Epithelial cell of proximal tubule (primary cell): Measurements from ENCODE around the gene SUN1. TPM values are rescaled to one million over a fixed set of nuclear protein-coding genes. Genes with fewer than 3 reads are reported as not detected.

ENCODE experiments used
- DNase-seq: peaks from one replicate; pipeline ENCODE4 v3.0.0-alpha.2; 2011; ENCODE audit warnings: low read depth
- H3K4me3 ChIP-seq: 2 replicates; pipeline ENCODE4 v1.5.1; 2011; ENCODE audit warnings: low read depth, mild to moderate bottlenecking, low read length
- CTCF ChIP-seq: conservative IDR thresholded peaks from 2 replicates; pipeline ENCODE4 v1.5.1; 2012; ENCODE audit warnings: low read depth, mild to moderate bottlenecking, low read length
- total RNA-seq: library from RNA; depleted of rRNA; stranded (reverse); fragments of >200 nt; gene quantifications from 2 replicates; pipeline ENCODE4 v1.2.3, GENCODE V29; 2015

The SUN1 gene
- total RNA-seq, 1 donor from 2014 or later = 270 TPM

GRCh38 chr7:887488-887820 lies 55.2 kb downstream of the SUN1 start:
- no peak for DNase-seq
- TF ChIP-seq CTCF = no peak
- no peak overlapping the region for H3K4me3 ChIP-seq

- TF ChIP-seq CTCF = no peak
- no peak for DNase-seq
- H3K4me3 ChIP-seq = no peak overlapping the region
These were observed 56.1 kb downstream of the SUN1 start for GRCh38 chr7:888081-889024.

- H3K4me3 ChIP-seq = no peak overlapping the region
- DNase-seq = no peak
These were observed 56.7 kb downstream of the SUN1 start for GRCh38 chr7:889025-889390.

GRCh38 chr7:889391-889790 lies 57.1 kb downstream of the SUN1 start:
- DNase-seq = no peak
- no peak overlapping the region for H3K4me3 ChIP-seq
- no peak for TF ChIP-seq CTCF

More at GRCh38 chr7:889025-889390, 56.7 kb downstream of the SUN1 start:
- no peak for TF ChIP-seq CTCF

- no peak for DNase-seq
- H3K4me3 ChIP-seq = no peak overlapping the region
- TF ChIP-seq CTCF = no peak
These were observed 58.6 kb downstream of the SUN1 start for GRCh38 chr7:890868-891267.

GRCh38 chr7:891291-891690 lies 59.0 kb downstream of the SUN1 start:
- no peak for DNase-seq
- no peak overlapping the region for H3K4me3 ChIP-seq
- TF ChIP-seq CTCF = no peak

GRCh38 chr7:891805-892204 lies 59.5 kb downstream of the SUN1 start:
- H3K4me3 ChIP-seq = no peak overlapping the region
- no peak for DNase-seq
- no peak for TF ChIP-seq CTCF
